IMR-90 (cell line): Measurements from ENCODE around the gene VN1R2. TPM values are rescaled to one million over a fixed set of nuclear protein-coding genes. Genes with fewer than 3 reads are reported as not detected.

Source experiments
- ATAC-seq: fragments of 200-7000 bp; cut with Tn5 transposase; 2 replicates; pipeline ENCODE4 v1.9.1; 2020; ENCODE audit warnings: low read depth, mild to moderate bottlenecking, moderate library complexity
- BruUV-seq: library from RNA; stranded (reverse); fragments of 400-500 nt; replicated peaks from 2 replicates; lab custom pipeline; 2021; lab: Mats Ljungman, UMichigan
- CTCF ChIA-PET: fragments of 300-600 bp; formaldehyde crosslinking; extraction: SDS; loops from one replicate; lab custom pipeline; 2021; ENCODE audit warnings: antibody characterized with exemption; lab: Yijun Ruan, JAX
- POLR2A ChIA-PET: fragments of 300-600 bp; sonication (Branson Sonifier 250); formaldehyde crosslinking; loops from one replicate; lab custom pipeline; 2022; ENCODE audit warnings: antibody characterized with exemption; ENCODE audit not compliant: unreplicated experiment; lab: Charles Lee
- DNase-seq: peaks from one replicate; pipeline ENCODE4 v3.0.0; 2013
- H2AFZ ChIP-seq: replicated peaks from 2 replicates; pipeline ENCODE3; 2013; ENCODE audit warnings: low read length, mild to moderate bottlenecking; ENCODE audit not compliant: poor library complexity
- H2AK5ac ChIP-seq: 2 replicates; pipeline ENCODE4 v1.6.1; 2013; ENCODE audit warnings: low read depth, low read length, inconsistent platforms
- H2AK9ac ChIP-seq: replicated peaks from 2 replicates; pipeline ENCODE3; 2013; ENCODE audit warnings: mild to moderate bottlenecking, low read depth, low read length, moderate library complexity; ENCODE audit not compliant: poor library complexity
- H2BK120ac ChIP-seq: 2 replicates; pipeline ENCODE4 v1.6.1; 2013; ENCODE audit warnings: low read depth, low read length, inconsistent platforms
- H2BK15ac ChIP-seq: 3 replicates; pipeline ENCODE4 v1.6.1; 2013; ENCODE audit warnings: low read depth, low read length, inconsistent platforms
- H2BK20ac ChIP-seq: 2 replicates; pipeline ENCODE4 v1.6.1; 2013; ENCODE audit warnings: low read depth, mild to moderate bottlenecking, inconsistent platforms, low read length, moderate library complexity
- H2BK5ac ChIP-seq: 2 replicates; pipeline ENCODE4 v1.6.1; 2013; ENCODE audit warnings: mild to moderate bottlenecking, low read depth, low read length, inconsistent platforms; ENCODE audit not compliant: poor library complexity, severe bottlenecking
- H3K14ac ChIP-seq: replicated peaks from 2 replicates; pipeline ENCODE4 v1.6.1; 2013; ENCODE audit warnings: low read depth, low read length, inconsistent platforms
- H3K18ac ChIP-seq: 2 replicates; pipeline ENCODE4 v1.6.1; 2013; ENCODE audit warnings: low read depth, low read length, control low read depth
- H3K23ac ChIP-seq: 2 replicates; pipeline ENCODE4 v1.6.1; 2013; ENCODE audit warnings: low read depth, low read length, inconsistent platforms
- H3K27ac ChIP-seq: 2 replicates; pipeline ENCODE4 v1.5.1; 2013; ENCODE audit warnings: mild to moderate bottlenecking, control low read depth, low read length; ENCODE audit not compliant: insufficient read depth
- H3K27me3 ChIP-seq: 2 replicates; pipeline ENCODE4 v1.6.1; 2013; ENCODE audit warnings: low read length; ENCODE audit not compliant: control insufficient read depth, insufficient read depth
- H3K36me3 ChIP-seq: 2 replicates; pipeline ENCODE4 v1.6.1; 2013; ENCODE audit warnings: low read length, mixed read lengths; ENCODE audit not compliant: control insufficient read depth, insufficient read depth
- H3K4ac ChIP-seq: 2 replicates; pipeline ENCODE4 v1.6.1; 2013; ENCODE audit warnings: low read depth, low read length, inconsistent platforms
- H3K4me1 ChIP-seq: 2 replicates; pipeline ENCODE4 v1.6.1; 2013; ENCODE audit warnings: low read length, mixed read lengths; ENCODE audit not compliant: control insufficient read depth, insufficient read depth
- H3K4me2 ChIP-seq: 2 replicates; pipeline ENCODE4 v1.6.1; 2013; ENCODE audit warnings: low read depth, mild to moderate bottlenecking, control low read depth, low read length, moderate library complexity
- H3K4me3 ChIP-seq: 2 replicates; pipeline ENCODE4 v1.5.1; 2013; ENCODE audit warnings: low read depth, mild to moderate bottlenecking, control low read depth, low read length, moderate library complexity; ENCODE audit not compliant: insufficient read depth
- H3K56ac ChIP-seq: 2 replicates; pipeline ENCODE4 v1.6.1; 2013; ENCODE audit warnings: low read length, inconsistent platforms; ENCODE audit not compliant: insufficient read depth; ENCODE audit errors: extremely low read depth
- H3K79me1 ChIP-seq, 2 experiments: 2 replicates each; pipeline ENCODE4 v1.6.1; 2013; ENCODE audit warnings: low read length in 2 of 2, inconsistent platforms in 1 of 2, low read depth in 1 of 2
- H3K9ac ChIP-seq: 2 replicates; pipeline ENCODE4 v1.6.1; 2013; ENCODE audit warnings: low read depth, low read length, control low read depth
- H3K9me1 ChIP-seq: 2 replicates; pipeline ENCODE4 v1.6.1; 2013; ENCODE audit warnings: low read length, inconsistent platforms; ENCODE audit not compliant: insufficient read depth
- H3K9me3 ChIP-seq: 2 replicates; pipeline ENCODE4 v1.6.1; 2013; ENCODE audit warnings: low read length; ENCODE audit not compliant: control insufficient read depth, insufficient read depth
- H4K20me1 ChIP-seq: 2 replicates; pipeline ENCODE4 v1.6.1; 2013; ENCODE audit warnings: low read length, inconsistent platforms; ENCODE audit not compliant: insufficient read depth
- H4K5ac ChIP-seq: 2 replicates; pipeline ENCODE4 v1.6.1; 2013; ENCODE audit warnings: mild to moderate bottlenecking, low read depth, low read length, control low read depth
- H4K8ac ChIP-seq, 2 experiments: 2 replicates each; pipeline ENCODE4 v1.6.1; 2013; ENCODE audit warnings: low read depth in 2 of 2, low read length in 2 of 2, control low read depth in 1 of 2, inconsistent platforms in 1 of 2
- H4K91ac ChIP-seq: 2 replicates; pipeline ENCODE4 v1.6.1; 2013; ENCODE audit warnings: low read depth, low read length, inconsistent platforms; ENCODE audit not compliant: insufficient read depth
- BHLHE40 ChIP-seq: fragments of 150-350 bp; IDR thresholded peaks from 2 replicates; pipeline ENCODE4 v1.6.1; 2016; ENCODE audit warnings: mild to moderate bottlenecking, low read depth, low read length
- CEBPB ChIP-seq: IDR thresholded peaks from 2 replicates; pipeline ENCODE4 v1.6.1; 2012; ENCODE audit warnings: low read depth, low read length, improper control_type of control experiment
- CHD1 ChIP-seq: IDR thresholded peaks from 2 replicates; pipeline ENCODE4 v1.6.1; 2012; ENCODE audit warnings: low read depth, low read length, improper control_type of control experiment
- CTCF ChIP-seq: conservative IDR thresholded peaks from 2 replicates; pipeline ENCODE4 v1.5.1; 2012; ENCODE audit warnings: mild to moderate bottlenecking, low read depth, low read length, improper control_type of control experiment
- FOS ChIP-seq: fragments of 150-350 bp; IDR thresholded peaks from 2 replicates; pipeline ENCODE4 v1.6.1; 2016; ENCODE audit warnings: low read depth, low read length
- MAFK ChIP-seq: IDR thresholded peaks from 2 replicates; pipeline ENCODE4 v1.6.1; 2012; ENCODE audit warnings: low read depth, low read length, improper control_type of control experiment
- MAZ ChIP-seq: IDR thresholded peaks from 2 replicates; pipeline ENCODE4 v1.6.1; 2012; ENCODE audit warnings: low read depth, mild to moderate bottlenecking, low read length, improper control_type of control experiment, moderate library complexity, borderline replicate concordance
- MXI1 ChIP-seq: IDR thresholded peaks from 2 replicates; pipeline ENCODE4 v1.6.1; 2012; ENCODE audit warnings: low read depth, mild to moderate bottlenecking, low read length, moderate library complexity, borderline replicate concordance
- NFE2L2 ChIP-seq: fragments of 150-350 bp; IDR thresholded peaks from 2 replicates; pipeline ENCODE4 v1.6.1; 2016; ENCODE audit warnings: low read depth, mild to moderate bottlenecking, low read length
- POLR2A ChIP-seq: IDR thresholded peaks from 2 replicates; pipeline ENCODE4 v1.6.1; 2012; ENCODE audit warnings: mild to moderate bottlenecking, low read depth, low read length
- RAD21 ChIP-seq: IDR thresholded peaks from 2 replicates; pipeline ENCODE4 v1.6.1; 2012; ENCODE audit warnings: low read length, improper control_type of control experiment
- RCOR1 ChIP-seq: IDR thresholded peaks from 2 replicates; pipeline ENCODE4 v1.6.1; 2012; ENCODE audit warnings: mild to moderate bottlenecking, low read length, improper control_type of control experiment; ENCODE audit not compliant: insufficient replicate concordance
- RFX5 ChIP-seq: IDR thresholded peaks from 2 replicates; pipeline ENCODE4 v1.8.0; 2012; ENCODE audit warnings: low read depth, mild to moderate bottlenecking, low read length, moderate library complexity
- SMC3 ChIP-seq: fragments of 150-350 bp; IDR thresholded peaks from 2 replicates; pipeline ENCODE4 v1.6.1; 2016; ENCODE audit warnings: low read depth, mild to moderate bottlenecking, antibody characterized with exemption, low read length, moderate library complexity
- USF2 ChIP-seq: fragments of 150-350 bp; IDR thresholded peaks from 2 replicates; pipeline ENCODE4 v1.6.1; 2017; ENCODE audit warnings: mild to moderate bottlenecking, antibody characterized with exemption, low read length, low read depth
- WGBS, 2 experiments: methylation state at CpG; one replicate each; pipeline versions ENCODE4 v1.1.5 to v1.1.7; 2013; ENCODE audit warnings: missing lambda C conversion rate in 2 of 2; ENCODE audit not compliant: insufficient read length in 1 of 2; ENCODE audit errors: extremely low coverage in 2 of 2; 5-methylcytosine and 5-hydroxymethylcytosine counted together
- dilution Hi-C: fragments of 300-500 bp; cut with HindIII; formaldehyde crosslinking; loops from one replicate; pipeline ENCODE4 v1.14.3; 2018; ENCODE audit warnings: low sequenced_read_pairs; ENCODE audit not compliant: unreplicated experiment
- in situ Hi-C: fragments of 300-500 bp; cut with MboI; formaldehyde crosslinking; loops from 3 replicates; pipeline ENCODE4 v1.14.3; 2019; ENCODE audit warnings: low sequenced_read_pairs, inconsistent platforms, mixed read lengths
- intact Hi-C: fragments of 100-400 bp; cut with micrococcal nuclease; formaldehyde crosslinking; loops from 2 replicates; pipeline ENCODE4 v1.10.0; 2022
- polyA plus RNA-seq, 3 experiments: library from polyadenylated mRNA; depleted of rRNA; stranded (reverse); fragments of >200 nt; gene quantifications; 2 replicates each; pipeline ENCODE4 v1.2.3, GENCODE V29; 2012; ENCODE audit warnings: low replicate concordance in 1 of 3
- total RNA-seq: library from RNA; depleted of rRNA; stranded (reverse); fragments of >200 nt; gene quantifications from 2 replicates; pipeline ENCODE4 v1.2.3, GENCODE V29; 2012
- TF ChIP-seq, protein P1 (sequence below): fragments of 150-350 bp; IDR thresholded peaks from 2 replicates; pipeline ENCODE4 v1.6.1; 2016; ENCODE audit warnings: low read depth, mild to moderate bottlenecking, low read length, moderate library complexity, borderline replicate concordance

Gene VN1R2
- total and polyA plus RNA-seq, 2 of the 4 experiments (the other 2 are of a cell fraction): not detected

DNA sequence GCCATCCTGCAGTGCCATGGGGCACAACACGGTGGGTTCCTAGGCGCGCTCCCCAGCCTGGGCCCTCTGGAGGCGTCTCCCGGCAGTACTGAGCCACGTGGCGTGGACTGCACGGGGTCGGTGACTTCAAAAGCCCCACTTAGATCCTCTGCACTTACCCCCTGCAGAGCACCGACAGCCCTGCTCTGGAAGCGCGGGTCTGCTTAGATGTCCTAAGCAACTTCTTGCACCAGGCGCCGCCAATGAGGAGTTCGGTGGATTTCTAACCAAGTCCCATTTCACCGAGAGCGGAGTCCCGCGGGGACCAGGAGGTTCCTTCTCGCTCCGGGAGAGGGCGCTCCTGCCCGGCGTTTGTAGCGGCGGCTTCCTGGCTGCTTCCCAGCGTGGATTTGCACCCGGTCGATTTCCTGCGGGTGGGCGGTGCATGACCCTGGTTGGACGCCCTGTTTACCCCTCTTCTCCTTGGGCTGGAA is 50.3 kb downstream of the VN1R2 start:
- Histone ChIP-seq H3K36me3 (no peaks in the 10 kb centered on the region), H2BK15ac (no peak overlapping the region), H3K4me2 (peak overlapping the region; percentile 78), H4K8ac (no peak overlapping the region), H3K4ac (no peak overlapping the region), H3K27me3 (no peaks in the 10 kb centered on the region), H3K4me1 (no peaks in the 10 kb centered on the region), H2AFZ (peak overlapping the region; percentile 63), H2BK5ac (no peak overlapping the region), H3K18ac (no peak overlapping the region), H3K9me3 (peaks cover 19% of the 10 kb centered on the region), H3K27ac (no peak overlapping the region), H2AK5ac (no peak overlapping the region), H3K4me3 (peak overlapping the region; percentile 38; the same call in 1 of the 2 replicates), H2AK9ac (no peak overlapping the region), H4K5ac (no peak overlapping the region), H3K79me1 (no peaks in the 10 kb centered on the region), H2BK20ac (no peak overlapping the region), H3K56ac (no peak overlapping the region), H4K20me1 (no peaks in the 10 kb centered on the region), H4K91ac (no peak overlapping the region), H3K9me1 (no peaks in the 10 kb centered on the region), H2BK120ac (no peak overlapping the region), H3K14ac (no peak overlapping the region), H3K9ac (no peak overlapping the region), H3K23ac (no peak overlapping the region)
- in situ Hi-C loops: no loop called here
- TF ChIP-seq RFX5 (no peak), RAD21 (peak; percentile 33; the same call in 1 of the 2 replicates), POLR2A (no peak), CEBPB (no peak), BHLHE40 (no peak), CHD1 (no peak), USF2 (no peak), MAFK (no peak), FOS (no peak), CTCF (no peak; the same call in 1 of the 2 replicates), MXI1 (no peak), NFE2L2 (no peak), SMC3 (peak; percentile 22; the same call in 1 of the 2 replicates), MAZ (no peak), RCOR1 (no peak)
- TF ChIP-seq, protein P1, sequence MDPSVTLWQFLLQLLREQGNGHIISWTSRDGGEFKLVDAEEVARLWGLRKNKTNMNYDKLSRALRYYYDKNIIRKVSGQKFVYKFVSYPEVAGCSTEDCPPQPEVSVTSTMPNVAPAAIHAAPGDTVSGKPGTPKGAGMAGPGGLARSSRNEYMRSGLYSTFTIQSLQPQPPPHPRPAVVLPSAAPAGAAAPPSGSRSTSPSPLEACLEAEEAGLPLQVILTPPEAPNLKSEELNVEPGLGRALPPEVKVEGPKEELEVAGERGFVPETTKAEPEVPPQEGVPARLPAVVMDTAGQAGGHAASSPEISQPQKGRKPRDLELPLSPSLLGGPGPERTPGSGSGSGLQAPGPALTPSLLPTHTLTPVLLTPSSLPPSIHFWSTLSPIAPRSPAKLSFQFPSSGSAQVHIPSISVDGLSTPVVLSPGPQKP: no peak
- dilution Hi-C loops: no loop called here
- CTCF ChIA-PET: no interaction called here
- 8% methylated on average over 13 of the region's 32 CpGs; no CpG with 5 or more reads in 1 of the 2 experiments for WGBS, 2 experiments
- ATAC-seq: peak; percentile 60
- POLR2A ChIA-PET: no interaction called here
- no TSS peak for BruUV-seq
- intact Hi-C loops: no loop called here
- no peak for DNase-seq
